ENCODE data around the gene DPP4. TPM values are rescaled to one million over a fixed set of nuclear protein-coding genes. Genes with fewer than 3 reads are reported as not detected.

DPP4 gene
- total and polyA plus RNA-seq, 8 donors, result 0.15 to 30.1 (median 2.4) TPM

GRCh38 chr2:161947836-161948235 lies 126.2 kb downstream of the DPP4 start:
- Histone ChIP-seq H3K4me1 (no peaks in the 10 kb centered on the region), H3K27me3 (no peaks in the 10 kb centered on the region), H3K27ac (no peak overlapping the region), H3K9me3 (no peaks in the 10 kb centered on the region), H3K36me3 (no peaks in the 10 kb centered on the region), H3K4me3 (no peak overlapping the region)
- TF ChIP-seq CTCF (IDR thresholded peaks at IDR 0.05), result no peak
- TF ChIP-seq POLR2A (IDR thresholded peaks at IDR 0.05), result no peak
- TF ChIP-seq EP300 (IDR thresholded peaks at IDR 0.05), result no peak
- TF ChIP-seq POLR2AphosphoS5 (IDR thresholded peaks at IDR 0.05), result no peak
- no peak for DNase-seq
- intact Hi-C loops (cut with DNase I; ENCODE audit: low total_unique reads), result no loop called here
- 13 to 29% (median 25%) methylated on average over 5 of the region's 5 CpGs for WGBS, 5 donors

- no peak overlapping the region for H3K4me3 ChIP-seq
- H3K27me3 ChIP-seq, result no peaks in the 10 kb centered on the region
- WGBS, 5 donors, result 50 to 62% (median 58%) methylated on average over 3 of the region's 3 CpGs
- TF ChIP-seq POLR2AphosphoS5 (IDR thresholded peaks at IDR 0.05) (no peak), CTCF (IDR thresholded peaks at IDR 0.05) (no peak), EP300 (IDR thresholded peaks at IDR 0.05) (no peak), POLR2A (IDR thresholded peaks at IDR 0.05) (no peak)
- H3K27ac ChIP-seq, result no peak overlapping the region
- H3K36me3 ChIP-seq, result no peaks in the 10 kb centered on the region
- intact Hi-C loops (cut with DNase I; ENCODE audit: low total_unique reads), result no loop called here
- no peaks in the 10 kb centered on the region for H3K4me1 ChIP-seq
- no peaks in the 10 kb centered on the region for H3K9me3 ChIP-seq
- DNase-seq, result no peak
Observed at GRCh38 chr2:161947406-161947805, 126.6 kb downstream of the DPP4 start.

- Histone ChIP-seq H3K27me3 (no peaks in the 10 kb centered on the region), H3K36me3 (no peaks in the 10 kb centered on the region), H3K4me1 (no peaks in the 10 kb centered on the region), H3K9me3 (no peaks in the 10 kb centered on the region), H3K27ac (no peak overlapping the region), H3K4me3 (no peak overlapping the region)
- intact Hi-C loops (cut with DNase I; ENCODE audit: low total_unique reads), result no loop called here
- TF ChIP-seq EP300 (IDR thresholded peaks at IDR 0.05) (no peak), CTCF (IDR thresholded peaks at IDR 0.05) (peak in 4 of 7 experiments; percentile 5 to 29 (median 17))
- 8 to 21% (median 11%) methylated on average over 3 of the region's 3 CpGs for WGBS, 5 donors
- peak in 1 of 2 donors; percentile 47 for DNase-seq
Observed at GRCh38 chr2:161946489-161947107, 127.4 kb downstream of the DPP4 start.

GRCh38 chr2:161943011-161943410 lies 131.0 kb downstream of the DPP4 start:
- Histone ChIP-seq H3K4me3 (no peak overlapping the region), H3K27ac (no peak overlapping the region), H3K9me3 (no peaks in the 10 kb centered on the region), H3K36me3 (no peaks in the 10 kb centered on the region), H3K27me3 (peaks cover 0 to 2% (median 0%) of the 10 kb centered on the region in 3 donors), H3K4me1 (no peaks in the 10 kb centered on the region)
- TF ChIP-seq EP300 (IDR thresholded peaks at IDR 0.05), result no peak
- WGBS, 5 donors, result 53 to 72% (median 65%) methylated on average over 2 of the region's 2 CpGs
- intact Hi-C loops (cut with DNase I; ENCODE audit: low total_unique reads), result no loop called here
- DNase-seq, result no peak

Small RNA genes within 50 kb of the gene (small RNA-seq; reads per million reads assigned to genes)
- 0 reads per million in 4 donors for gene TIMM8AP1

Other genes with a start within 250 kb of the DPP4 start
- 10 to 100 TPM in 1 of 5 donors, not detected in 4; 59.5 TPM for gene GCG, start 78.0 kb upstream of the DPP4 start, total RNA-seq
- 1 to 10 TPM in 1 of 3 donors, under 1 TPM in 2; 0.50 to 4.7 (median 0.83) TPM for gene GCG, start 78.0 kb upstream of the DPP4 start, polyA plus RNA-seq
- 10 to 100 TPM in 2 of 5 donors, 1 to 10 TPM in 1, under 1 TPM in 1, not detected in 1; 0.87 to 15.1 (median 10.6) TPM for gene FAP, start 169.2 kb upstream of the DPP4 start, total RNA-seq
- 1 to 10 TPM in 2 of 3 donors, not detected in 1; 1.1 to 1.2 TPM for gene FAP, start 169.2 kb upstream of the DPP4 start, polyA plus RNA-seq
- 10 to 100 TPM in 3 of 5 donors, 1 to 10 TPM in 2; 2.6 to 37.5 (median 11.2) TPM for gene IFIH1, start 244.5 kb upstream of the DPP4 start, total RNA-seq
- gene IFIH1, start 244.5 kb upstream of the DPP4 start, polyA plus RNA-seq, result 10 to 100 TPM in 1 of 3 donors, 1 to 10 TPM in 2; 6.4 to 10.7 (median 9.5) TPM